GM18505 (cell line): ENCODE results near the gene ZNHIT2.

Experiments used
- ATAC-seq: cut with Tn5 transposase; IDR thresholded peaks from one replicate; pipeline ENCODE4 v1.9.1; 2021; ENCODE audit not compliant: unreplicated experiment
- POLR2A ChIP-seq: IDR thresholded peaks from 4 replicates; pipeline ENCODE4 v1.6.1; 2011; ENCODE audit warnings: borderline replicate concordance; ENCODE audit not compliant: insufficient read depth, insufficient read length; ENCODE audit errors: extremely low read depth

The ZNHIT2 gene

GRCh38 chr11:65147352-65148075, 30.0 kb upstream of the ZNHIT2 start:
- TF ChIP-seq POLR2A: no peak
- ATAC-seq: no peak

- ATAC-seq: no peak
- TF ChIP-seq POLR2A: no peak
Measured at GRCh38 chr11:65141896-65142494, 24.5 kb upstream of the ZNHIT2 start.

- TF ChIP-seq POLR2A: no peak
- ATAC-seq: no peak
Measured at GRCh38 chr11:65136515-65137096, 19.1 kb upstream of the ZNHIT2 start.

- TF ChIP-seq POLR2A: no peak
- no peak for ATAC-seq
Measured at GRCh38 chr11:65135633-65136145, 18.2 kb upstream of the ZNHIT2 start.

GRCh38 chr11:65134952-65135632, 17.6 kb upstream of the ZNHIT2 start:
- peak; percentile 70 for TF ChIP-seq POLR2A
- peak; percentile 56 for ATAC-seq

- peak; percentile 54 for ATAC-seq
- peak; percentile 90 for TF ChIP-seq POLR2A
Measured at GRCh38 chr11:65134240-65134951, 16.9 kb upstream of the ZNHIT2 start, which contains the start of gene SYVN1. Gene SYVN1 (minus strand): TSS chr11:65134519. CDS start chr11:65133601, 918 bp downstream.

- no peak for ATAC-seq
- no peak for TF ChIP-seq POLR2A
Measured at GRCh38 chr11:65133724-65134123, 16.2 kb upstream of the ZNHIT2 start.

GRCh38 chr11:65132988-65133700, 15.6 kb upstream of the ZNHIT2 start:
- TF ChIP-seq POLR2A: peak; percentile 66
- no peak for ATAC-seq

- ATAC-seq: no peak
Measured at GRCh38 chr11:65132238-65132987, 14.9 kb upstream of the ZNHIT2 start.

GRCh38 chr11:65131895-65132237, 14.4 kb upstream of the ZNHIT2 start:
- no peak for ATAC-seq
- TF ChIP-seq POLR2A: peak; percentile 16

More at GRCh38 chr11:65132238-65132987, 14.9 kb upstream of the ZNHIT2 start:
- TF ChIP-seq POLR2A: peak; percentile 76

- ATAC-seq: no peak
- peak; percentile 40 for TF ChIP-seq POLR2A
Measured at GRCh38 chr11:65131417-65131776, 13.9 kb upstream of the ZNHIT2 start.
